Uterus (tissue), 2 donors: ENCODE measurements around the gene ATP5F1B.

Source experiments
- POLR2A ChIP-seq, 2 donors: fragments of 450-650 bp; IDR thresholded peaks; one replicate each; pipeline ENCODE4 v1.6.1; 2016; ENCODE audit warnings: antibody characterized with exemption in 2 of 2, mild to moderate bottlenecking in 1 of 2, moderate library complexity in 1 of 2
- TF ChIP-seq, protein P1 (sequence below), 4 experiments: fragments of 200-600 bp in 2 of 4; fragments of 450-650 bp in 2 of 4; sonication (generic) in 2 of 4; IDR thresholded peaks; one replicate each; pipeline ENCODE4 v1.5.1; 2016 to 2019; ENCODE audit warnings: antibody characterized with exemption in 4 of 4, mild to moderate bottlenecking in 2 of 4, moderate library complexity in 1 of 4

DNA sequence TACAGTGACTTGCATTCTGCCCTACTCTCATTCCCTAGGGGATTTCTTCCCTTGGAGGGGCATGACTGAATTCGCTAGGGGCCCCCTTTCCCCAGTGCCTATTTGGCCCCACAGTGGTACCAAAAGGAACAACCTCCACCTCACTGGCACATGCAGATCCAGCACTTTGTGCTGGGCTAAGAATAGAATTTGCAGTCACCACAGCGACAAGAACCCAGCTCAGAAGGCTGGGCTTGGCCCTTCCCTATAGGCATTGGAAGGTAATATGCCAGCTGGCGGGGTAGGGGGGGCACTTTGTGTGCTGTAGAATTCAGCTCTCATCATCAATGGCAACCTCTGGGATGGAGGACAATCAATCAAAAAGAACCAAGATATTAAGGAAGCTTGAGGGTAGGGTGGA lies 29.5 kb downstream of the ATP5F1B start:
- TF ChIP-seq POLR2A (IDR thresholded peaks at IDR 0.05): no peak
- TF ChIP-seq, protein P1, sequence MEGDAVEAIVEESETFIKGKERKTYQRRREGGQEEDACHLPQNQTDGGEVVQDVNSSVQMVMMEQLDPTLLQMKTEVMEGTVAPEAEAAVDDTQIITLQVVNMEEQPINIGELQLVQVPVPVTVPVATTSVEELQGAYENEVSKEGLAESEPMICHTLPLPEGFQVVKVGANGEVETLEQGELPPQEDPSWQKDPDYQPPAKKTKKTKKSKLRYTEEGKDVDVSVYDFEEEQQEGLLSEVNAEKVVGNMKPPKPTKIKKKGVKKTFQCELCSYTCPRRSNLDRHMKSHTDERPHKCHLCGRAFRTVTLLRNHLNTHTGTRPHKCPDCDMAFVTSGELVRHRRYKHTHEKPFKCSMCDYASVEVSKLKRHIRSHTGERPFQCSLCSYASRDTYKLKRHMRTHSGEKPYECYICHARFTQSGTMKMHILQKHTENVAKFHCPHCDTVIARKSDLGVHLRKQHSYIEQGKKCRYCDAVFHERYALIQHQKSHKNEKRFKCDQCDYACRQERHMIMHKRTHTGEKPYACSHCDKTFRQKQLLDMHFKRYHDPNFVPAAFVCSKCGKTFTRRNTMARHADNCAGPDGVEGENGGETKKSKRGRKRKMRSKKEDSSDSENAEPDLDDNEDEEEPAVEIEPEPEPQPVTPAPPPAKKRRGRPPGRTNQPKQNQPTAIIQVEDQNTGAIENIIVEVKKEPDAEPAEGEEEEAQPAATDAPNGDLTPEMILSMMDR (IDR thresholded peaks at IDR 0.05): no peak
